ENCODE data around the gene CRYBB1.

The CRYBB1 gene

GRCh38 chr22:26549902-26550497, 67.8 kb downstream of the CRYBB1 start:
- no peak for DNase-seq
